A549 (cell line): ENCODE results near the gene TTC7B. TPM values are rescaled to one million over a fixed set of nuclear protein-coding genes. Genes with fewer than 3 reads are reported as not detected.

ENCODE experiments used
- ATAC-seq, 2 experiments: fragments of 200-7000 bp in 1 of 2; fragments of >200 bp in 1 of 2; cut with Nextera tagmentation in 1 of 2; cut with Tn5 transposase in 1 of 2; 3 replicates each; pipeline versions ENCODE4 v1.8.0 to v1.9.1; 2018 to 2020; ENCODE audit warnings: mild to moderate bottlenecking in 1 of 2, moderate library complexity in 1 of 2
- CTCF ChIA-PET: fragments of 300-600 bp; sonication (Branson Sonifier 250); formaldehyde crosslinking; extraction: SDS; loops from one replicate; lab custom pipeline; 2021; ENCODE audit warnings: antibody characterized with exemption, inconsistent platforms; lab: Yijun Ruan, JAX
- POLR2A ChIA-PET: fragments of 350-600 bp; formaldehyde crosslinking; extraction: SDS; loops from one replicate; lab custom pipeline; 2021; ENCODE audit warnings: antibody characterized with exemption, inconsistent platforms; lab: Yijun Ruan, JAX
- DNase-seq, 2 experiments: peaks; one replicate each; pipeline versions ENCODE4 v3.0.0 to v3.0.0-alpha.2; 2011 to 2016; ENCODE audit warnings: low read depth in 1 of 2, low spot score in 1 of 2
- FAIRE-seq: peaks from 2 replicates; lab custom pipeline; 2011; peaks lifted over from hg19 to GRCh38; lab: Jason Lieb, UNC
- H3K27ac ChIP-seq, 2 experiments: fragments of >200 bp; sonication (Bioruptor Twin); formaldehyde crosslinking; 3 replicates each; pipeline ENCODE4 v1.5.1; 2016 to 2017
- H3K4me1 ChIP-seq: fragments of >200 bp; sonication (Bioruptor Twin); formaldehyde crosslinking; 3 replicates; pipeline ENCODE4 v1.6.1; 2016
- H3K4me2 ChIP-seq: fragments of >200 bp; sonication (Bioruptor Twin); formaldehyde crosslinking; 3 replicates; pipeline ENCODE4 v1.6.1; 2016
- H3K4me3 ChIP-seq: fragments of >200 bp; sonication (Bioruptor Twin); formaldehyde crosslinking; 3 replicates; pipeline ENCODE4 v1.5.1; 2016
- H3K9me3 ChIP-seq: fragments of >200 bp; sonication (Bioruptor Twin); formaldehyde crosslinking; 3 replicates; pipeline ENCODE4 v1.6.1; 2016
- ATOH8 ChIP-seq: fragments of 250-450 bp; sonication (Bioruptor Pico); IDR thresholded peaks from 2 replicates; pipeline ENCODE4 v1.5.0; 2020; ENCODE audit warnings: low read depth, mild to moderate bottlenecking, moderate library complexity
- BCL3 ChIP-seq: fragments of >200 bp; sonication (Bioruptor Twin); formaldehyde crosslinking; IDR thresholded peaks from 3 replicates; pipeline ENCODE4 v1.6.1; 2016
- CBX2 ChIP-seq: fragments of 200-600 bp; sonication (generic); IDR thresholded peaks from 2 replicates; pipeline ENCODE4 v1.6.1; 2016; ENCODE audit warnings: low read depth, mild to moderate bottlenecking, borderline replicate concordance
- CEBPB ChIP-seq, 2 experiments: fragments of >200 bp in 1 of 2; sonication (Bioruptor Twin) in 1 of 2; formaldehyde crosslinking in 1 of 2; IDR thresholded peaks; 2 replicates each; pipeline ENCODE4 v1.6.1; 2012 to 2016
- CHD2 ChIP-seq: fragments of 150-350 bp; IDR thresholded peaks from 2 replicates; pipeline ENCODE4 v1.6.1; 2014; ENCODE audit warnings: low read length; ENCODE audit not compliant: partially characterized antibody
- EHF ChIP-seq: fragments of 250-450 bp; sonication (Bioruptor Pico); IDR thresholded peaks from 2 replicates; pipeline ENCODE4 v1.5.0; 2020; ENCODE audit warnings: mild to moderate bottlenecking
- EHMT2 ChIP-seq: fragments of 200-600 bp; sonication (generic); IDR thresholded peaks from 2 replicates; pipeline ENCODE4 v1.6.1; 2016; ENCODE audit warnings: antibody characterized with exemption, low read depth, mild to moderate bottlenecking, moderate library complexity
- FOSB ChIP-seq: fragments of 250-450 bp; sonication (Bioruptor Pico); IDR thresholded peaks from 2 replicates; pipeline ENCODE4 v1.5.0; 2020; ENCODE audit warnings: mild to moderate bottlenecking, moderate library complexity
- FOXS1 ChIP-seq: fragments of 250-450 bp; sonication (Bioruptor Pico); IDR thresholded peaks from 2 replicates; pipeline ENCODE4 v1.5.0; 2020; ENCODE audit warnings: mild to moderate bottlenecking, moderate library complexity
- HDAC2 ChIP-seq: fragments of 200-600 bp; sonication (generic); IDR thresholded peaks from 2 replicates; pipeline ENCODE4 v1.6.1; 2016
- MAZ ChIP-seq: fragments of 150-350 bp; IDR thresholded peaks from 2 replicates; pipeline ENCODE4 v1.6.1; 2014; ENCODE audit warnings: antibody characterized with exemption, low read depth, low read length, borderline replicate concordance
- NPAS2 ChIP-seq: fragments of 250-450 bp; sonication (Bioruptor Pico); IDR thresholded peaks from 2 replicates; pipeline ENCODE4 v1.8.0; 2022; ENCODE audit warnings: mild to moderate bottlenecking, moderate library complexity, borderline replicate concordance
- POLR2A ChIP-seq: IDR thresholded peaks from 2 replicates; pipeline ENCODE4 v1.6.1; 2012; ENCODE audit warnings: mild to moderate bottlenecking, low read length
- POLR2AphosphoS2 ChIP-seq: conservative IDR thresholded peaks from 2 replicates; pipeline ENCODE4 v1.6.1; 2012; ENCODE audit warnings: low read length, improper control_type of control experiment, inconsistent platforms
- RARB ChIP-seq: fragments of 250-450 bp; sonication (Bioruptor Pico); IDR thresholded peaks from 2 replicates; pipeline ENCODE4 v1.8.0; 2021; ENCODE audit warnings: mild to moderate bottlenecking, moderate library complexity
- RNF2 ChIP-seq: fragments of 200-600 bp; sonication (generic); IDR thresholded peaks from 2 replicates; pipeline ENCODE4 v1.6.1; 2016; ENCODE audit warnings: low read depth, mild to moderate bottlenecking, antibody characterized with exemption, moderate library complexity, borderline replicate concordance
- SREBF2 ChIP-seq: fragments of 450-650 bp; IDR thresholded peaks from 2 replicates; pipeline ENCODE4 v1.6.1; 2014; ENCODE audit warnings: mild to moderate bottlenecking, moderate library complexity
- ZC3H11A ChIP-seq: fragments of 450-650 bp; IDR thresholded peaks from 2 replicates; pipeline ENCODE4 v1.6.1; 2014; ENCODE audit warnings: antibody characterized with exemption, mild to moderate bottlenecking
- ZFP36 ChIP-seq: fragments of 450-650 bp; IDR thresholded peaks from 2 replicates; pipeline ENCODE4 v1.6.1; 2014; ENCODE audit warnings: borderline replicate concordance; ENCODE audit not compliant: partially characterized antibody
- WGBS: methylation state at CpG from one replicate; pipeline ENCODE4 v1.1.6; 2017; ENCODE audit errors: missing lambda C conversion rate; 5-methylcytosine and 5-hydroxymethylcytosine counted together
- polyA plus RNA-seq, 4 experiments: library from polyadenylated mRNA; depleted of rRNA in 3 of 4; stranded (reverse); fragments of >200 nt; fragmentation: RNase III in 1 of 4; extraction: RNeasy Plus Mini Kit Qiagen cat#74134 plus additional on column Dnase treatment in 1 of 4; gene quantifications; 2 replicates in 3 of 4; 3 replicates in 1 of 4; pipeline ENCODE4 v1.2.3, GENCODE V29; 2011 to 2017
- TF ChIP-seq, protein P1 (sequence below): IDR thresholded peaks from 2 replicates; pipeline ENCODE4 v1.6.1; 2012; ENCODE audit warnings: low read depth, borderline replicate concordance
- TF ChIP-seq, protein P2 (sequence below): fragments of 250-450 bp; sonication (Bioruptor Pico); IDR thresholded peaks from 2 replicates; pipeline ENCODE4 v1.5.0; 2021; ENCODE audit warnings: mild to moderate bottlenecking, moderate library complexity, borderline replicate concordance

TTC7B gene
- polyA plus RNA-seq, 2 of the 4 experiments (the other 2 are of a cell fraction): 16.6 to 28.0 TPM

DNA sequence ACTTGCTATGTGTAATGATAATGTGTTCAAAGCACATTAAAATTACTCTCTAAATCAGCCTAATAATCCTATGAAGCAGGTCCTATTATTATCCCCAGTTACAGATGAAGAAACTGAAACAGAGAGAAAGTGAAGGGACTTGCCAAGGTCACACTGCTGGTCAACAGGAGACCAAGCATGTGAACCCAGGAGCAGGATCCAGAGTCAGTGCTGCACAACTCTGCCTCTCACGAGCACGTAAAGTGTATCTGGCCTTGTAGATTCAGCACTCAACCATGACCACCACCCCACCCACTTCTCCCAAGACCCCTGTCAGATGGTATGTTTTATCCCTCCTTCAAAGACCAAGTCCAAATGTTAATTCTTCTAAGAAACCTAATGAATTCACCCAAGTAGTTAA lies 100.7 kb downstream of the TTC7B start:
- Histone ChIP-seq H3K4me3 (no peak overlapping the region), H3K4me2 (no peak overlapping the region), H3K9me3 (no peaks in the 10 kb centered on the region)
- WGBS: 86% methylated on average over 2 of the region's 2 CpGs
- TF ChIP-seq MAZ (no peak), ATOH8 (CRISPR knock-in tag) (no peak), FOSB (no peak), CBX2 (no peak), HDAC2 (no peak), BCL3 (no peak), POLR2AphosphoS2 (no peak), ZFP36 (no peak), RARB (no peak), ZC3H11A (no peak), EHMT2 (no peak), CHD2 (no peak), RNF2 (no peak), NPAS2 (no peak), FOXS1 (CRISPR knock-in tag) (no peak), SREBF2 (no peak)
- TF ChIP-seq, protein P1, sequence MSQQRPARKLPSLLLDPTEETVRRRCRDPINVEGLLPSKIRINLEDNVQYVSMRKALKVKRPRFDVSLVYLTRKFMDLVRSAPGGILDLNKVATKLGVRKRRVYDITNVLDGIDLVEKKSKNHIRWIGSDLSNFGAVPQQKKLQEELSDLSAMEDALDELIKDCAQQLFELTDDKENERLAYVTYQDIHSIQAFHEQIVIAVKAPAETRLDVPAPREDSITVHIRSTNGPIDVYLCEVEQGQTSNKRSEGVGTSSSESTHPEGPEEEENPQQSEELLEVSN: no peak
- TF ChIP-seq, protein P2, sequence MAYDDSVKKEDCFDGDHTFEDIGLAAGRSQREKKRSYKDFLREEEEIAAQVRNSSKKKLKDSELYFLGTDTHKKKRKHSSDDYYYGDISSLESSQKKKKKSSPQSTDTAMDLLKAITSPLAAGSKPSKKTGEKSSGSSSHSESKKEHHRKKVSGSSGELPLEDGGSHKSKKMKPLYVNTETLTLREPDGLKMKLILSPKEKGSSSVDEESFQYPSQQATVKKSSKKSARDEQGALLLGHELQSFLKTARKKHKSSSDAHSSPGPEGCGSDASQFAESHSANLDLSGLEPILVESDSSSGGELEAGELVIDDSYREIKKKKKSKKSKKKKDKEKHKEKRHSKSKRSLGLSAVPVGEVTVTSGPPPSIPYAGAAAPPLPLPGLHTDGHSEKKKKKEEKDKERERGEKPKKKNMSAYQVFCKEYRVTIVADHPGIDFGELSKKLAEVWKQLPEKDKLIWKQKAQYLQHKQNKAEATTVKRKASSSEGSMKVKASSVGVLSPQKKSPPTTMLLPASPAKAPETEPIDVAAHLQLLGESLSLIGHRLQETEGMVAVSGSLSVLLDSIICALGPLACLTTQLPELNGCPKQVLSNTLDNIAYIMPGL (CRISPR knock-in tag): no peak
- TF ChIP-seq, all 56 proteins: peak for 0
- POLR2A ChIA-PET: no interaction called here
- no peak for ATAC-seq
- FAIRE-seq: no peak
- Histone ChIP-seq H3K4me1 (no peaks in the 10 kb centered on the region), H3K27ac (no peak overlapping the region)
- CTCF ChIA-PET: no interaction called here
- no peak for DNase-seq

DNA sequence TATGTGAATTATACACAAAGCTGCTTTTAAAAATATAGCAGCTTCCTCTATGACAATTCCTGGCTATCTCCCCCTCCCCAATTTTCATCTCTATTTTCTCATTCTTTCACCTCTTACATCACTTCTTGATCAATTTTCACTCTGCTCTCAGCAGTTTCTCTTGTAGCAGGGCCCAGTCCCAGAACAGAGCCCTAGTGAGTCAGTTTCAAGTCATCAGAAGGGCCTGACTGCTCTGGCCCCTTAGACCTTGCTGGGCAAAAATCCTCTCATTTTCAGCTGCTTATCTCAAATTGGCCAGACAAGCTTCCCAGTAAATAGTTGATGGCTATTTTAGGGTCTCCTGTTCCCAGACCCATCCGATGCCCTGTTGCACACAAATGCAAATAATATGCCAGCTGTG lies 101.4 kb downstream of the TTC7B start:
- no peak overlapping the region for H3K27ac ChIP-seq
- no peak overlapping the region for H3K4me3 ChIP-seq
- ChIA-PET POLR2A (no interaction called here), CTCF (no interaction called here)
- no peak for FAIRE-seq
- WGBS: 91% methylated on average over 1 of the region's 1 CpG
- no peak for DNase-seq
- H3K4me1 ChIP-seq: no peaks in the 10 kb centered on the region
- H3K9me3 ChIP-seq: no peaks in the 10 kb centered on the region
- ATAC-seq: no peak
- TF ChIP-seq EHF (no peak), POLR2A (no peak)
- H3K4me2 ChIP-seq: no peak overlapping the region

- no peak for DNase-seq
- FAIRE-seq: no peak
- 91% methylated on average over 9 of the region's 9 CpGs for WGBS
- ATAC-seq: no peak
- no peak overlapping the region for H3K27ac ChIP-seq
- H3K4me1 ChIP-seq: no peaks in the 10 kb centered on the region
- TF ChIP-seq CEBPB (IDR thresholded peaks at IDR 0.05): no peak
- no peak overlapping the region for H3K4me3 ChIP-seq
- ChIA-PET CTCF (interaction anchor here (1.1 to 1.2 kb wide), 2 partner anchors 12 to 195 kb away, joined by 3 to 4 read pairs; no protein-coding TSS in a partner anchor), POLR2A (no interaction called here)
- no peaks in the 10 kb centered on the region for H3K9me3 ChIP-seq
- no peak overlapping the region for H3K4me2 ChIP-seq
These were observed 111.4 kb downstream of the TTC7B start for GRCh38 chr14:90704738-90705392.
